Caco-2 (cell line): ENCODE data around the gene SLC34A3. TPM values are rescaled to one million over a fixed set of nuclear protein-coding genes. Genes with fewer than 3 reads are reported as not detected.

Experiments
- Bru-seq: library from RNA; stranded (reverse); fragments of 400-500 nt; gene quantifications from one replicate; lab custom pipeline; 2021; lab: Mats Ljungman, UMichigan
- BruChase-seq, 2 experiments: library from RNA; stranded (reverse); fragments of 400-500 nt; gene quantifications; one replicate each; lab custom pipeline; 2021; lab: Mats Ljungman, UMichigan
- BruUV-seq: library from RNA; stranded (reverse); fragments of 400-500 nt; replicated peaks from 2 replicates; lab custom pipeline; 2021; lab: Mats Ljungman, UMichigan
- CTCF ChIA-PET: fragments of 300-600 bp; sonication (Branson Sonifier 250); formaldehyde crosslinking; loops from one replicate; lab custom pipeline; 2022; ENCODE audit warnings: antibody characterized with exemption; lab: Charles Lee
- POLR2A ChIA-PET: fragments of 300-600 bp; sonication (Branson Sonifier 250); formaldehyde crosslinking; loops from one replicate; lab custom pipeline; 2022; ENCODE audit warnings: antibody characterized with exemption; lab: Charles Lee
- DNase-seq, 2 experiments: peaks; one replicate each; pipeline versions ENCODE4 v3.0.0 to v3.0.0-alpha.2; 2020 to 2022
- H3K27me3 ChIP-seq: replicated peaks from 2 replicates; pipeline ENCODE4 v1.6.0; 2011; ENCODE audit warnings: low read length; ENCODE audit not compliant: control insufficient read depth, insufficient read depth
- H3K36me3 ChIP-seq: 2 replicates; pipeline ENCODE4 v1.5.1; 2011; ENCODE audit warnings: low read length; ENCODE audit not compliant: control insufficient read depth, insufficient read depth
- H3K4me1 ChIP-seq: fragments of 250-450 bp; sonication (Bioruptor Pico); 2 replicates; pipeline ENCODE4 v1.5.1; 2020; ENCODE audit warnings: mild to moderate bottlenecking
- H3K4me3 ChIP-seq: 2 replicates; pipeline ENCODE4 v1.5.1; 2011; ENCODE audit warnings: low read depth, mild to moderate bottlenecking, control low read depth, low read length
- H3K9me3 ChIP-seq: fragments of 250-450 bp; sonication (Bioruptor Pico); 2 replicates; pipeline ENCODE4 v1.5.1; 2020; ENCODE audit warnings: mild to moderate bottlenecking, moderate library complexity
- H3K27ac Mint-ChIP-seq: one replicate; pipeline ENCODE4 v1.8.0; 2022; ENCODE audit warnings: mixed read lengths; ENCODE audit not compliant: unreplicated experiment
- H3K27me3 Mint-ChIP-seq: one replicate; pipeline ENCODE4 v1.8.0; 2022; ENCODE audit warnings: mixed read lengths; ENCODE audit not compliant: insufficient read depth, unreplicated experiment
- H3K36me3 Mint-ChIP-seq: one replicate; pipeline ENCODE4 v1.8.0; 2022; ENCODE audit warnings: mild to moderate bottlenecking, mixed read lengths; ENCODE audit not compliant: insufficient read depth, unreplicated experiment
- H3K4me1 Mint-ChIP-seq: one replicate; pipeline ENCODE4 v1.8.0; 2022; ENCODE audit warnings: low read depth, mixed read lengths; ENCODE audit not compliant: unreplicated experiment
- H3K4me3 Mint-ChIP-seq: one replicate; pipeline ENCODE4 v1.8.0; 2022; ENCODE audit warnings: mild to moderate bottlenecking, moderate library complexity, mixed read lengths; ENCODE audit not compliant: unreplicated experiment
- H3K9me3 Mint-ChIP-seq: one replicate; pipeline ENCODE4 v1.8.0; 2022; ENCODE audit warnings: mixed read lengths; ENCODE audit not compliant: unreplicated experiment
- CTCF ChIP-seq, 2 experiments: fragments of 200-600 bp in 1 of 2; IDR thresholded peaks; 1 replicate in 1 of 2; 2 replicates in 1 of 2; pipeline versions ENCODE4 v1.5.1 to v1.8.0; 2011 to 2022; ENCODE audit warnings: antibody characterized with exemption in 1 of 2, control low read depth in 1 of 2, inconsistent platforms in 1 of 2, low read depth in 1 of 2, low read length in 1 of 2, mild to moderate bottlenecking in 1 of 2, moderate library complexity in 1 of 2; ENCODE audit not compliant: insufficient read depth in 1 of 2, severe bottlenecking in 1 of 2, unreplicated experiment in 1 of 2
- intact Hi-C: fragments of 100-400 bp; cut with micrococcal nuclease; formaldehyde crosslinking; loops from one replicate; pipeline ENCODE4 v1.10.0; 2022; ENCODE audit not compliant: unreplicated experiment
- long read RNA-seq: library from polyadenylated mRNA; stranded (forward); transcript quantifications from one replicate; pipeline ENCODE4 v2.0.0, GENCODE V29; 2022
- total RNA-seq: library from RNA; stranded (reverse); gene quantifications from 2 replicates; pipeline ENCODE4 v1.2.3, GENCODE V29; 2022

The SLC34A3 gene
- total RNA-seq = 0.19 TPM in 1 of 2 replicates, not detected in the other
- Bru-seq, nascent RNA = not detected
- not detected for BruChase-seq, experiment 1, labeled RNA remaining after a 2-hour chase
- not detected for BruChase-seq, experiment 2, labeled RNA remaining after a 6-hour chase
- long read RNA-seq = 0 reads

GRCh38 chr9:137230705-137231371 lies at the start of gene SLC34A3:
SLC34A3 (plus strand) TSS chr9:137230901; CDS start chr9:137231703, 802 bp downstream.
- no peaks in the 10 kb centered on the region for H3K9me3 ChIP-seq
- Mint-ChIP-seq H3K4me1 (peaks cover 19% of the 10 kb centered on the region), H3K27ac (no peak within 1 kb of the TSS), H3K4me3 (no peak within 1 kb of the TSS), H3K9me3 (no peaks in the 10 kb centered on the region), H3K36me3 (peaks cover 14% of the 10 kb centered on the region), H3K27me3 (no peaks in the 10 kb centered on the region)
- intact Hi-C loops = no loop called here
- POLR2A ChIA-PET = interaction anchor here (0.6 kb wide), 1 partner anchor 7 kb away, joined by 7 read pairs; no protein-coding TSS in a partner anchor
- H3K27me3 ChIP-seq = no peaks in the 10 kb centered on the region
- H3K4me1 ChIP-seq = peaks cover 42% of the 10 kb centered on the region
- CTCF ChIA-PET = interaction anchor here (0.6 to 1.0 kb wide), 2 partner anchors 41 to 117 kb away, joined by 3 to 4 read pairs; no protein-coding TSS in a partner anchor
- TF ChIP-seq CTCF (IDR thresholded peaks at IDR 0.05; ENCODE audit: insufficient read depth in 1 of 2, low read depth in 1 of 2, low read length in 1 of 2, severe bottlenecking in 1 of 2, unreplicated experiment in 1 of 2) = no peak
- no peaks in the 10 kb centered on the region for H3K36me3 ChIP-seq
- H3K4me3 ChIP-seq = no peak within 1 kb of the TSS
- no peak for DNase-seq
- BruUV-seq = no TSS peak

GRCh38 chr9:137181680-137182079 lies 49.0 kb upstream of the SLC34A3 start:
- Histone ChIP-seq H3K4me1 (no peaks in the 10 kb centered on the region), H3K9me3 (no peaks in the 10 kb centered on the region), H3K36me3 (peaks cover 2% of the 10 kb centered on the region), H3K4me3 (no peak overlapping the region), H3K27me3 (no peaks in the 10 kb centered on the region)
- Mint-ChIP-seq H3K4me1 (peaks cover 2% of the 10 kb centered on the region), H3K9me3 (no peaks in the 10 kb centered on the region), H3K27ac (no peak overlapping the region), H3K4me3 (no peak overlapping the region), H3K27me3 (no peaks in the 10 kb centered on the region), H3K36me3 (peaks cover 34% of the 10 kb centered on the region)
- CTCF ChIA-PET = no interaction called here
- TF ChIP-seq CTCF (IDR thresholded peaks at IDR 0.05; ENCODE audit: insufficient read depth in 1 of 2, low read depth in 1 of 2, low read length in 1 of 2, severe bottlenecking in 1 of 2, unreplicated experiment in 1 of 2) = no peak
- DNase-seq = no peak
- intact Hi-C loops = no loop called here
- no TSS peak for BruUV-seq
- POLR2A ChIA-PET = no interaction called here

GRCh38 chr9:137182836-137183235 lies 47.9 kb upstream of the SLC34A3 start:
- BruUV-seq = no TSS peak
- peaks cover 13% of the 10 kb centered on the region for H3K4me1 Mint-ChIP-seq
- POLR2A ChIA-PET = no interaction called here

More at GRCh38 chr9:137182836-137183235, 47.9 kb upstream of the SLC34A3 start:
- H3K4me3 ChIP-seq = no peak overlapping the region
- peaks cover 2% of the 10 kb centered on the region for H3K36me3 ChIP-seq
- peaks cover 7% of the 10 kb centered on the region; the same call in 1 of the 2 replicates for H3K4me1 ChIP-seq
- no peak for DNase-seq
- Mint-ChIP-seq H3K36me3 (peaks cover 37% of the 10 kb centered on the region), H3K9me3 (no peaks in the 10 kb centered on the region), H3K27me3 (no peaks in the 10 kb centered on the region), H3K27ac (no peak overlapping the region), H3K4me3 (no peak overlapping the region)
- intact Hi-C loops = no loop called here
- no peaks in the 10 kb centered on the region for H3K9me3 ChIP-seq
- TF ChIP-seq CTCF (IDR thresholded peaks at IDR 0.05; ENCODE audit: insufficient read depth in 1 of 2, low read depth in 1 of 2, low read length in 1 of 2, severe bottlenecking in 1 of 2, unreplicated experiment in 1 of 2) = no peak
- no peaks in the 10 kb centered on the region for H3K27me3 ChIP-seq
- CTCF ChIA-PET = interaction anchor here (0.8 kb wide), 1 partner anchor 42 kb away, joined by 3 read pairs; no protein-coding TSS in a partner anchor
